GM12865 (cell line): ENCODE data around the gene NOC3L.

Experiments used
- DNase-seq: peaks from one replicate; pipeline ENCODE4 v3.0.0; 2010; ENCODE audit warnings: low read depth
- H3K4me3 ChIP-seq: 2 replicates; pipeline ENCODE4 v1.5.1; 2011; ENCODE audit warnings: mild to moderate bottlenecking, low read depth, low read length, control low read depth
- CTCF ChIP-seq: IDR thresholded peaks from 2 replicates; pipeline ENCODE4 v1.5.1; 2011; ENCODE audit warnings: low read length, control low read depth, low read depth, inconsistent platforms; ENCODE audit not compliant: insufficient read depth; ENCODE audit errors: missing control alignments

Gene NOC3L

DNA sequence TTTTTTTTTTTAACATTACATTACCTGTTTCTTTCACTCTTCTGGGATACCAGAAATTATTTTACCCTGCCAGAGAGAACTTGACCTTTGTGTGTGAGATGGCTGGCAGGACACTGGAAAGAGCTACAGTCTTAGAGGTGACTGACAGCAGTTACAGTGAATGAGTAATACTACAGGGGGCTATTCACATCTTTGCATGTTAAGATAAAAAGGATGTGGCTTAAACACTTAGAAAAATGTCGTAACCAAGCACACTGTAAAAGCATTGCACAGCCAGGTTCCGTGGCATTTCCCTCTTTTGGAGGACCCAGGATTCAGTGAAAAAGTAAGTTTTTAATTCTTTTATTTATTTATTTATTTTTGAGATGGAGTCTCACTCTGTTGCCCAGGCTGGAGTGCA lies 20.8 kb upstream of the NOC3L start:
- no peak for DNase-seq
- no peak overlapping the region for H3K4me3 ChIP-seq
- no peak for TF ChIP-seq CTCF

GRCh38 chr10:94376865-94377264 lies 14.1 kb upstream of the NOC3L start:
- DNase-seq, result no peak
- no peak for TF ChIP-seq CTCF
- no peak overlapping the region for H3K4me3 ChIP-seq

GRCh38 chr10:94375374-94375773 lies 12.6 kb upstream of the NOC3L start:
- H3K4me3 ChIP-seq, result no peak overlapping the region
- DNase-seq, result no peak
- TF ChIP-seq CTCF, result no peak

- H3K4me3 ChIP-seq, result no peak overlapping the region
- TF ChIP-seq CTCF, result no peak
- DNase-seq, result no peak
These were observed 7.8 kb upstream of the NOC3L start for GRCh38 chr10:94370501-94370900.

GRCh38 chr10:94366382-94366781 lies 3.6 kb upstream of the NOC3L start:
- H3K4me3 ChIP-seq, result no peak overlapping the region
- no peak for DNase-seq
- no peak for TF ChIP-seq CTCF

GRCh38 chr10:94364482-94364881 lies 1.7 kb upstream of the NOC3L start:
- no peak for DNase-seq
- no peak for TF ChIP-seq CTCF
- no peak overlapping the region for H3K4me3 ChIP-seq

- TF ChIP-seq CTCF, result no peak
- H3K4me3 ChIP-seq, result peak overlapping the region; percentile 81
- DNase-seq, result no peak
These were observed 469 bp upstream of the NOC3L start for GRCh38 chr10:94363251-94363565.
